Vagina (tissue), 2 donors: ENCODE data around the gene CLK2.

ENCODE experiments used
- POLR2A ChIP-seq, 2 donors: fragments of 450-650 bp; IDR thresholded peaks; one replicate each; pipeline ENCODE4 v1.6.1; 2017; ENCODE audit warnings: antibody characterized with exemption in 2 of 2, mild to moderate bottlenecking in 2 of 2, moderate library complexity in 2 of 2
- POLR2AphosphoS5 ChIP-seq, 2 donors: sonication (generic); formaldehyde crosslinking; IDR thresholded peaks; one replicate each; pipeline ENCODE4 v1.9.0; 2017; ENCODE audit warnings: antibody characterized with exemption in 2 of 2, mild to moderate bottlenecking in 2 of 2, low read depth in 1 of 2; ENCODE audit not compliant: insufficient read depth in 1 of 2
- TF ChIP-seq, protein P1 (sequence below), 3 experiments: fragments of 450-650 bp in 2 of 3; fragments of 200-600 bp in 1 of 3; sonication (generic) in 1 of 3; IDR thresholded peaks; one replicate each; pipeline ENCODE4 v1.5.1; 2017 to 2019; ENCODE audit warnings: antibody characterized with exemption in 3 of 3, mild to moderate bottlenecking in 2 of 3, moderate library complexity in 2 of 3

DNA sequence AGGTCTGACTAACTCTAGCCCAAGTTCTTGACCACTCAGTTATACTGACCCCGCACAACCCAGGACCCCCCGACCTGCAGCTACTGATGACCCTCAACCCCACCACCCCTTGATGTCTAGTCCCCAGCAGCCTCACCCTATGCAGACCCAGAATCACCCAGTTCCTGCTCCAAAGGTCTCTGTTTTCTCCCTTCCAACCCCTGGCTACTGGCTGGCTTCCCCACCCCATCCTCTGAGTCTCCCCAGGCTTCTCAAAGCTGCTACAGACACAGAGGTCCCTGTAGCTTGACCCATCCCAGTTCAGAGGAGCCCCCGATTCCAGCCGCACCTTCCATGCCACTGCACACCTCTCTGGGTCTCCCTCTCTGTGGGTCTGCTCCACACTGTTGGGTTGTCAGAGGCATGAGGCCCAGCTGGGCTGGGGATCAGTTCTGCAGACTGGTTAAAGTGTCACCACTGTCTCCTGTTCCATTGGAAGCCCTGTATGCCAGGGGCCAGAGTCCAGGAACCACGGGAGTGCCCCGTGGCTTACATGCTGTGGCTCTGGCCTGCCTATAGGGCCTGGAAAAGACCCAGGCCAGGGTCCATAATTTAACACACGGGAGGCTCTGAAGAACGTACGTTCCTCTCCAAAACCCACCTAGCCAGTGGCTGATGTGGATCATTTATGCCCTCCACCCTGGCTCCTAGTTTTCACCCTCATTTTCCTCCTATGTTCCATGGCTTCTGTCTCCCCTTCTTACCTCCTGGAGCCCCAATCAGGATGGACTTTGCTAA lies 27.4 kb upstream of the CLK2 start:
- no peak for TF ChIP-seq POLR2A (IDR thresholded peaks at IDR 0.05)
- TF ChIP-seq, protein P1, sequence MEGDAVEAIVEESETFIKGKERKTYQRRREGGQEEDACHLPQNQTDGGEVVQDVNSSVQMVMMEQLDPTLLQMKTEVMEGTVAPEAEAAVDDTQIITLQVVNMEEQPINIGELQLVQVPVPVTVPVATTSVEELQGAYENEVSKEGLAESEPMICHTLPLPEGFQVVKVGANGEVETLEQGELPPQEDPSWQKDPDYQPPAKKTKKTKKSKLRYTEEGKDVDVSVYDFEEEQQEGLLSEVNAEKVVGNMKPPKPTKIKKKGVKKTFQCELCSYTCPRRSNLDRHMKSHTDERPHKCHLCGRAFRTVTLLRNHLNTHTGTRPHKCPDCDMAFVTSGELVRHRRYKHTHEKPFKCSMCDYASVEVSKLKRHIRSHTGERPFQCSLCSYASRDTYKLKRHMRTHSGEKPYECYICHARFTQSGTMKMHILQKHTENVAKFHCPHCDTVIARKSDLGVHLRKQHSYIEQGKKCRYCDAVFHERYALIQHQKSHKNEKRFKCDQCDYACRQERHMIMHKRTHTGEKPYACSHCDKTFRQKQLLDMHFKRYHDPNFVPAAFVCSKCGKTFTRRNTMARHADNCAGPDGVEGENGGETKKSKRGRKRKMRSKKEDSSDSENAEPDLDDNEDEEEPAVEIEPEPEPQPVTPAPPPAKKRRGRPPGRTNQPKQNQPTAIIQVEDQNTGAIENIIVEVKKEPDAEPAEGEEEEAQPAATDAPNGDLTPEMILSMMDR (IDR thresholded peaks at IDR 0.05): no peak
- TF ChIP-seq POLR2AphosphoS5 (IDR thresholded peaks at IDR 0.05; ENCODE audit: insufficient read depth in 1 of 2, low read depth in 1 of 2): no peak
